H1 (cell line): Measurements from ENCODE around the gene TMEM117. TPM values are rescaled to one million over a fixed set of nuclear protein-coding genes. Genes with fewer than 3 reads are reported as not detected.

Source experiments
- CTCF ChIA-PET: fragments of 300-600 bp; sonication (Branson Sonifier 250); formaldehyde crosslinking; loops from one replicate; lab custom pipeline; 2021; ENCODE audit not compliant: partially characterized antibody; lab: Charles Lee
- POLR2A ChIA-PET: fragments of 300-600 bp; sonication (Branson Sonifier 250); formaldehyde crosslinking; loops from one replicate; lab custom pipeline; 2021; ENCODE audit warnings: inconsistent platforms; ENCODE audit not compliant: partially characterized antibody; lab: Charles Lee
- DNase-seq, 2 experiments: peaks; one replicate each; pipeline versions ENCODE4 v3.0.0 to v3.0.0-alpha.2; 2010 to 2022; ENCODE audit warnings: low spot score in 2 of 2, low read depth in 1 of 2, mixed read lengths in 1 of 2
- FAIRE-seq: peaks from 2 replicates; lab custom pipeline; 2011; peaks lifted over from hg19 to GRCh38; lab: Jason Lieb, UNC
- H2AFZ ChIP-seq: 2 replicates; pipeline ENCODE4 v1.8.1; 2012; ENCODE audit warnings: low read length, inconsistent platforms
- H2AK5ac ChIP-seq: 2 replicates; pipeline ENCODE4 v1.6.1; 2013; ENCODE audit warnings: low read depth, low read length
- H2BK120ac ChIP-seq: replicated peaks from 2 replicates; pipeline ENCODE3; 2013; ENCODE audit warnings: low read depth, low read length, inconsistent platforms
- H2BK12ac ChIP-seq: 2 replicates; pipeline ENCODE4 v1.6.1; 2013; ENCODE audit warnings: low read depth, low read length
- H2BK15ac ChIP-seq: 2 replicates; pipeline ENCODE4 v1.6.1; 2013; ENCODE audit warnings: low read length
- H2BK20ac ChIP-seq: 2 replicates; pipeline ENCODE4 v1.6.1; 2013; ENCODE audit warnings: low read length
- H2BK5ac ChIP-seq: 2 replicates; pipeline ENCODE4 v1.6.1; 2013; ENCODE audit warnings: low read depth, low read length
- H3K14ac ChIP-seq: 2 replicates; pipeline ENCODE4 v1.6.1; 2013; ENCODE audit warnings: inconsistent platforms; ENCODE audit not compliant: insufficient read length
- H3K18ac ChIP-seq: 2 replicates; pipeline ENCODE4 v1.6.1; 2013; ENCODE audit warnings: low read length; ENCODE audit errors: extremely low read depth
- H3K23ac ChIP-seq: 2 replicates; pipeline ENCODE4 v1.6.1; 2013; ENCODE audit warnings: inconsistent platforms; ENCODE audit not compliant: insufficient read length
- H3K23me2 ChIP-seq: 2 replicates; pipeline ENCODE4 v1.6.1; 2013; ENCODE audit warnings: low read depth, low read length
- H3K27ac ChIP-seq: 2 replicates; pipeline ENCODE4 v1.6.1; 2011; ENCODE audit warnings: low read depth, low read length, inconsistent platforms
- H3K27me3 ChIP-seq, 4 experiments: replicated peaks in 1 of 4; 1 replicate in 1 of 4; 2 replicates in 3 of 4; pipeline versions ENCODE4 v1.6.1 to v1.8.1; 2011 to 2013; ENCODE audit warnings: low read length in 3 of 4, mild to moderate bottlenecking in 3 of 4, inconsistent platforms in 2 of 4, mixed read lengths in 2 of 4, moderate library complexity in 1 of 4; ENCODE audit not compliant: control insufficient read depth in 3 of 4, insufficient read depth in 3 of 4; ENCODE audit errors: extremely low read depth in 1 of 4
- H3K36me3 ChIP-seq, 4 experiments: 2 replicates each; pipeline versions ENCODE4 v1.6.1 to v1.8.1; 2011 to 2013; ENCODE audit warnings: mild to moderate bottlenecking in 4 of 4, low read length in 3 of 4, moderate library complexity in 2 of 4, control low read depth in 1 of 4, inconsistent platforms in 1 of 4; ENCODE audit not compliant: insufficient read depth in 4 of 4, control insufficient read depth in 2 of 4
- H3K4ac ChIP-seq: replicated peaks from 2 replicates; pipeline ENCODE3; 2013; ENCODE audit warnings: low read length, low read depth, mixed read lengths, inconsistent platforms; ENCODE audit not compliant: insufficient read length
- H3K4me1 ChIP-seq, 4 experiments: replicated peaks in 1 of 4; 1 replicate in 1 of 4; 2 replicates in 3 of 4; pipeline versions ENCODE4 v1.6.1 to v1.8.1; 2011 to 2013; ENCODE audit warnings: low read length in 3 of 4, inconsistent platforms in 2 of 4, mixed read lengths in 1 of 4; ENCODE audit not compliant: insufficient read depth in 4 of 4, control insufficient read depth in 3 of 4
- H3K4me2 ChIP-seq, 2 experiments: 2 replicates each; pipeline versions ENCODE4 v1.6.1 to v1.8.1; 2011 to 2013; ENCODE audit warnings: low read depth in 2 of 2, low read length in 2 of 2, control low read depth in 1 of 2, inconsistent platforms in 1 of 2, mild to moderate bottlenecking in 1 of 2; ENCODE audit not compliant: insufficient read depth in 1 of 2
- H3K4me3 ChIP-seq, 4 experiments: fragments of 200-600, 300-600 bp in 1 of 4; sonication (generic), shearing (Covaris generic), sonication (Bioruptor Twin) in 1 of 4; 2 replicates each; pipeline versions ENCODE4 v1.5.1 to v1.8.1; 2011 to 2016; ENCODE audit warnings: low read length in 4 of 4, low read depth in 3 of 4, control low read depth in 2 of 4, inconsistent platforms in 2 of 4, mild to moderate bottlenecking in 2 of 4, mixed read lengths in 1 of 4, moderate library complexity in 1 of 4; ENCODE audit not compliant: insufficient read depth in 2 of 4; ENCODE audit errors: extremely low read depth in 1 of 4
- H3K56ac ChIP-seq: replicated peaks from 2 replicates; pipeline ENCODE3; 2013; ENCODE audit warnings: low read depth, mild to moderate bottlenecking, mixed read lengths, low read length, inconsistent platforms; ENCODE audit not compliant: insufficient read length
- H3K79me1 ChIP-seq: 2 replicates; pipeline ENCODE4 v1.6.1; 2013; ENCODE audit warnings: low read depth, low read length, control low read depth
- H3K79me2 ChIP-seq, 2 experiments: 2 replicates each; pipeline versions ENCODE4 v1.6.1 to v1.8.1; 2012 to 2013; ENCODE audit warnings: low read length in 2 of 2, mild to moderate bottlenecking in 2 of 2, inconsistent platforms in 1 of 2; ENCODE audit not compliant: insufficient read depth in 2 of 2, control insufficient read depth in 1 of 2
- H3K9ac ChIP-seq, 4 experiments: replicated peaks in 1 of 4; 1 replicate in 1 of 4; 2 replicates in 3 of 4; pipeline versions ENCODE4 v1.6.1 to v1.8.1; 2011 to 2013; ENCODE audit warnings: low read depth in 3 of 4, low read length in 3 of 4, control low read depth in 2 of 4, mild to moderate bottlenecking in 2 of 4, moderate library complexity in 2 of 4, inconsistent platforms in 1 of 4; ENCODE audit errors: extremely low read depth in 1 of 4
- H3K9me3 ChIP-seq, 2 experiments: 2 replicates each; pipeline versions ENCODE4 v1.6.1 to v1.8.1; 2012 to 2013; ENCODE audit warnings: mild to moderate bottlenecking in 2 of 2, moderate library complexity in 2 of 2, control low read depth in 1 of 2, inconsistent platforms in 1 of 2, low read depth in 1 of 2, low read length in 1 of 2, mixed read lengths in 1 of 2; ENCODE audit not compliant: insufficient read depth in 2 of 2
- H4K20me1 ChIP-seq, 2 experiments: replicated peaks in 1 of 2; 2 replicates each; pipeline versions ENCODE3 to v1.8.1; 2011 to 2013; ENCODE audit warnings: inconsistent platforms in 2 of 2, low read length in 2 of 2, mild to moderate bottlenecking in 1 of 2; ENCODE audit not compliant: insufficient read depth in 2 of 2, control insufficient read depth in 1 of 2
- H4K5ac ChIP-seq: 2 replicates; pipeline ENCODE4 v1.6.1; 2013; ENCODE audit warnings: low read length, low read depth, mixed read lengths, inconsistent platforms; ENCODE audit not compliant: insufficient read length
- H4K8ac ChIP-seq: 2 replicates; pipeline ENCODE4 v1.8.0; 2013; ENCODE audit warnings: mild to moderate bottlenecking, moderate library complexity, low read length, inconsistent platforms; ENCODE audit not compliant: insufficient read depth; ENCODE audit errors: extremely low read depth
- H4K91ac ChIP-seq: replicated peaks from 2 replicates; pipeline ENCODE3; 2013; ENCODE audit warnings: low read length, mixed read lengths, inconsistent platforms; ENCODE audit not compliant: insufficient read length
- ASH2L ChIP-seq: fragments of 200-600, 300-600 bp; sonication (generic); IDR thresholded peaks from one replicate; pipeline ENCODE4 v1.7.1; 2017; ENCODE audit warnings: low read length
- EGR1 ChIP-seq: IDR thresholded peaks from 2 replicates; pipeline ENCODE4 v1.6.1; 2011; ENCODE audit warnings: low read depth, low read length, borderline replicate concordance
- SP1 ChIP-seq: IDR thresholded peaks from 2 replicates; pipeline ENCODE4 v1.6.1; 2011; ENCODE audit warnings: low read depth, low read length
- SRF ChIP-seq: IDR thresholded peaks from 2 replicates; pipeline ENCODE4 v1.6.1; 2011; ENCODE audit warnings: mild to moderate bottlenecking, low read depth, low read length, moderate library complexity
- WGBS, 2 experiments: shearing (Covaris generic) in 1 of 2; methylation state at CpG; one replicate each; pipeline versions ENCODE4 v1.1.6 to v1.1.7; 2013 to 2015; ENCODE audit warnings: low lambda C conversion rate in 2 of 2, mixed read lengths in 2 of 2, inconsistent platforms in 1 of 2, low coverage in 1 of 2, missing lambda C conversion rate in 1 of 2; ENCODE audit not compliant: insufficient replicate concordance in 2 of 2, insufficient coverage in 1 of 2, insufficient read length in 1 of 2; ENCODE audit errors: extremely low coverage in 1 of 2, missing lambda C conversion rate in 1 of 2; 5-methylcytosine and 5-hydroxymethylcytosine counted together
- polyA plus RNA-seq, 7 experiments: library from polyadenylated mRNA; depleted of rRNA in 3 of 7; stranded (reverse) in 5 of 7; unstranded in 2 of 7; fragments of >200 nt in 5 of 7; fragments of 200-250 nt in 2 of 7; gene quantifications; 1 replicate in 5 of 7; 2 replicates in 1 of 7; 4 replicates in 1 of 7; pipeline versions ENCODE4 v1.2.1 to v1.2.3, GENCODE V29; 2011 to 2013; ENCODE audit warnings: missing spikeins in 2 of 7, mixed read lengths in 2 of 7
- total RNA-seq: library from RNA; stranded (reverse); fragmentation: NEBNext Ultra II Directional; extraction: Animal tissue kit (Norgen Biotek cat#: 25700); gene quantifications from 2 replicates; pipeline ENCODE4 v1.2.1, GENCODE V29; 2021

The TMEM117 gene
- total and polyA plus RNA-seq, 2 of the 8 experiments (the other 6 are each of a cell fraction or from before 2014, with no cell fraction given), result 0.80 to 1.4 TPM

DNA sequence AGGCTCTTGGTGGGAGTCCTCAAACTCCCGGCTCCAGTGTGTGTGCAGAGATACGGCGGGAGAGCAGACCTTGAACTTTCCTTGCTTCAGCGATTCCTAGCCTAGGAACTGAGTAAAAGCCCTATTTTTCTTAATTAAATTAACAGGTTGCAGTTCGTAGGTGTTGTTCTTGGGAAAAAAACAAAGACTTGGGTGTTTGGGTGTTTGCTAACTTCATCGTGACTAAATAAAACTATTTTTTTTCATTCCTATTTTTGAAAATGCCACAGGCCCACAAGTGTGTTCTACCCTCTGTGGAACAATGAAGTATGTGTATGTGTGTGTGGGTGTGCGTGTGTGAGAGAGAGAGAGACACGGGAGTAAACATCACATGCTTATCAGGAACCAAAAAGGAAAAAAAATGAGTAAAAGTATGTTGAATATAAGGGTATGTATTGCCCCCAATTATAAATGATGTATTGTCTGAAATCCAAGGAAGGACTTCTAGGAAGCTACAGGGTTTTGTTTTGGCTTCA is 651 bp downstream of the TMEM117 start:
- Histone ChIP-seq H3K18ac (peak overlapping the region; percentile 48; the same call in 1 of the 2 replicates), H3K9me3 (no peaks in the 10 kb centered on the region), H3K79me1 (no peaks in the 10 kb centered on the region), H3K9ac (peak overlapping the region in 3 of 4 experiments; percentile 13 to 41 (median 31); a peak in 3 of 7 replicates), H3K56ac (no peak overlapping the region), H3K79me2 (no peaks in the 10 kb centered on the region), H3K4me3 (peak overlapping the region; percentile 61 to 76 (median 69)), H2BK20ac (no peak overlapping the region), H3K4me1 (peaks cover 0 to 5% (median 2%) of the 10 kb centered on the region in 4 experiments; a peak in 2 of 7 replicates), H4K91ac (no peak overlapping the region), H4K5ac (no peak overlapping the region), H3K23me2 (peaks cover 2% of the 10 kb centered on the region; the same call in 1 of the 2 replicates), H3K36me3 (no peaks in the 10 kb centered on the region), H3K27me3 (peaks cover 0 to 25% (median 9%) of the 10 kb centered on the region in 4 experiments; a peak in 5 of 7 replicates), H2BK12ac (no peak overlapping the region), H2BK120ac (no peak overlapping the region), H2AK5ac (no peak overlapping the region), H3K14ac (no peak overlapping the region), H2AFZ (peak overlapping the region; percentile 10; the same call in 1 of the 2 replicates), H2BK5ac (no peak overlapping the region), H3K27ac (no peak overlapping the region), H3K23ac (no peak overlapping the region), H4K20me1 (no peaks in the 10 kb centered on the region), H2BK15ac (no peak overlapping the region), H4K8ac (no peak overlapping the region), H3K4ac (no peak overlapping the region), H3K4me2 (peak overlapping the region; percentile 71 to 74)
- ChIA-PET CTCF (interaction anchor here (2.0 kb wide), 1 partner anchor 47 kb away, joined by 5 read pairs; no protein-coding TSS in a partner anchor), POLR2A (interaction anchor here (2.4 kb wide), 1 partner anchor 31 kb away, joined by 15 read pairs; the partner anchor contains the start of gene TWF1)
- DNase-seq (no peak), FAIRE-seq (no peak)
- WGBS, 2 experiments, result 23% methylated on average over 8 of the region's 8 CpGs; no CpG with 5 or more reads in 1 of the 2 experiments
- no peak for TF ChIP-seq SRF
- TF ChIP-seq SP1, result no peak
- TF ChIP-seq EGR1, result no peak
- TF ChIP-seq ASH2L, result peak; percentile 1
